Keratinocyte (primary cell): ENCODE measurements around the gene EYS. TPM values are rescaled to one million over a fixed set of nuclear protein-coding genes. Genes with fewer than 3 reads are reported as not detected.

Source experiments
- DNase-seq: peaks from one replicate; pipeline ENCODE4 v3.0.0-alpha.2; 2011; ENCODE audit warnings: low read depth, missing footprints, low spot score
- FAIRE-seq: peaks from 2 replicates; lab custom pipeline; 2011; peaks lifted over from hg19 to GRCh38; lab: Jason Lieb, UNC
- H2AFZ ChIP-seq: 2 replicates; pipeline ENCODE4 v1.6.0; 2012; ENCODE audit warnings: low read length, control low read depth, inconsistent platforms; ENCODE audit not compliant: control insufficient read depth
- H3K27ac ChIP-seq: 2 replicates; pipeline ENCODE4 v1.5.1; 2011; ENCODE audit warnings: low read length; ENCODE audit not compliant: control insufficient read depth, insufficient read depth
- H3K27me3 ChIP-seq: 3 replicates; pipeline ENCODE4 v1.6.0; 2011; ENCODE audit warnings: low read length; ENCODE audit not compliant: control insufficient read depth, insufficient read depth; ENCODE audit errors: extremely low read depth
- H3K36me3 ChIP-seq, 2 experiments: 2 replicates in 1 of 2; 3 replicates in 1 of 2; pipeline ENCODE4 v1.5.1; 2011; ENCODE audit warnings: low read length in 2 of 2, mild to moderate bottlenecking in 1 of 2; ENCODE audit not compliant: control insufficient read depth in 2 of 2, insufficient read depth in 2 of 2; ENCODE audit errors: extremely low read depth in 1 of 2
- H3K4me1 ChIP-seq: 3 replicates; pipeline ENCODE4 v1.5.1; 2011; ENCODE audit warnings: low read length; ENCODE audit not compliant: control insufficient read depth, insufficient read depth; ENCODE audit errors: extremely low read depth
- H3K4me2 ChIP-seq: 3 replicates; pipeline ENCODE4 v1.6.0; 2011; ENCODE audit warnings: low read depth, low read length; ENCODE audit not compliant: control insufficient read depth, insufficient read depth; ENCODE audit errors: extremely low read depth
- H3K4me3 ChIP-seq, 3 experiments: fragments of 200-600 bp in 1 of 3; sonication (generic) in 1 of 3; 2 replicates in 2 of 3; 3 replicates in 1 of 3; pipeline ENCODE4 v1.5.1; 2011 to 2016; ENCODE audit warnings: low read length in 3 of 3, mild to moderate bottlenecking in 3 of 3, control low read depth in 2 of 3, inconsistent platforms in 1 of 3, low read depth in 1 of 3, mixed read lengths in 1 of 3, mixed run types in 1 of 3, moderate library complexity in 1 of 3; ENCODE audit not compliant: control insufficient read depth in 2 of 3, insufficient read depth in 2 of 3; ENCODE audit errors: extremely low read depth in 1 of 3
- H3K79me2 ChIP-seq: 2 replicates; pipeline ENCODE4 v1.6.0; 2012; ENCODE audit warnings: low read length; ENCODE audit not compliant: control insufficient read depth, insufficient read depth
- H3K9ac ChIP-seq: 3 replicates; pipeline ENCODE4 v1.6.0; 2011; ENCODE audit warnings: low read length; ENCODE audit not compliant: control insufficient read depth, insufficient read depth; ENCODE audit errors: extremely low read depth
- H3K9me1 ChIP-seq: 3 replicates; pipeline ENCODE4 v1.6.0; 2011; ENCODE audit warnings: low read length; ENCODE audit not compliant: control insufficient read depth, insufficient read depth; ENCODE audit errors: extremely low read depth
- H3K9me3 ChIP-seq: 2 replicates; pipeline ENCODE4 v1.5.1; 2012; ENCODE audit warnings: low read depth, low read length; ENCODE audit not compliant: control insufficient read depth
- H4K20me1 ChIP-seq: 3 replicates; pipeline ENCODE4 v1.6.0; 2011; ENCODE audit warnings: low read length; ENCODE audit not compliant: control insufficient read depth, insufficient read depth; ENCODE audit errors: extremely low read depth
- CTCF ChIP-seq, 3 experiments: IDR thresholded peaks in 1 of 3; conservative IDR thresholded peaks in 1 of 3; optimal IDR thresholded peaks in 1 of 3; 2 replicates in 2 of 3; 3 replicates in 1 of 3; pipeline versions ENCODE3 to v1.5.1; 2011; ENCODE audit warnings: low read length in 3 of 3, mild to moderate bottlenecking in 3 of 3, moderate library complexity in 2 of 3, control low read depth in 1 of 3, inconsistent platforms in 1 of 3; ENCODE audit not compliant: insufficient read depth in 2 of 3; ENCODE audit errors: extremely low read depth in 1 of 3
- EZH2 ChIP-seq: IDR thresholded peaks from one replicate; pipeline ENCODE4 v1.6.1; 2012; ENCODE audit warnings: inconsistent platforms, mild to moderate bottlenecking, low read length, moderate library complexity
- dilution Hi-C: fragments of 300-500 bp; cut with MboI; formaldehyde crosslinking; loops from one replicate; pipeline ENCODE4 v1.7.0; 2020; ENCODE audit warnings: low sequenced_read_pairs; ENCODE audit not compliant: extremely low pct_ligation_motif_present
- polyA plus RNA-seq, 5 experiments: library from polyadenylated mRNA; depleted of rRNA in 3 of 5; stranded (reverse) in 3 of 5; stranded (forward) in 1 of 5; unstranded in 1 of 5; fragments of >200 nt; gene quantifications; 1 replicate in 1 of 5; 2 replicates in 3 of 5; 3 replicates in 1 of 5; pipeline versions ENCODE4 v1.2.1 to v1.2.3, GENCODE V29; 2011 to 2012; ENCODE audit warnings: missing spikeins in 2 of 5, low read depth in 1 of 5, low replicate concordance in 1 of 5

The EYS gene
- polyA plus RNA-seq, 1 donor (not counting 4 experiments of a cell fraction or from before 2014, with no cell fraction given) = 0.34 TPM

GRCh38 chr6:64714073-64714472 lies 993.0 kb downstream of the EYS start:
- DNase-seq = no peak
- dilution Hi-C loops = no loop called here

DNA sequence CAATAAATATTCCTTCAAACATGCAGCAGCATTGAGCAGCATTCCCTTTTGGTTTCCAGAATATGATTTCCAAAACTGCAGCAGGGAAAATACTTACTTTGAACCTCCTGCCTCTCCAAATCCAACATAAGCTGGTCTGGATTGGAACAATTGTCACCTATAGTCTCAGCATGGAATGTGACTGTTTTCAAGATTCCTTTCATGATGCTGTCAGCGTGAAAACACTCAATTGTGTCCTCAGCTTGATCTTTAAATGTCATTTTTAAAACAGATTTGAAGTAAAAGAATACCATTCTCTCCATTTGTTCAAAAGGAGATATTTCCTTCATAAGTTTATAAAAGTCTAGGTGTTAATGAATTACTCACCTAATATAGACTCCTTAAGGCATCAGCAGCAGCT lies 993.9 kb downstream of the EYS start:
- no peak for TF ChIP-seq CTCF (optimal IDR thresholded peaks at IDR 0.05 in 1 of 3, IDR thresholded peaks at IDR 0.05 in 1 of 3, conservative IDR thresholded peaks at IDR 0.05 in 1 of 3; ENCODE audit: extremely low read depth in 1 of 3, insufficient read depth in 2 of 3, low read length in 3 of 3)
- TF ChIP-seq EZH2 = no peak
- no peaks in the 10 kb centered on the region for H3K27me3 ChIP-seq
- no peak for DNase-seq

More at GRCh38 chr6:64714073-64714472, 993.0 kb downstream of the EYS start:
- Histone ChIP-seq H2AFZ (no peak overlapping the region), H3K36me3 (no peaks in the 10 kb centered on the region), H3K4me2 (no peak overlapping the region), H3K27me3 (no peaks in the 10 kb centered on the region), H3K9me3 (no peaks in the 10 kb centered on the region), H3K27ac (no peak overlapping the region), H3K9ac (no peak overlapping the region), H4K20me1 (no peaks in the 10 kb centered on the region), H3K9me1 (no peaks in the 10 kb centered on the region), H3K4me3 (no peak overlapping the region), H3K4me1 (no peaks in the 10 kb centered on the region), H3K79me2 (no peaks in the 10 kb centered on the region)
- FAIRE-seq = no peak
- TF ChIP-seq EZH2 (no peak), CTCF (optimal IDR thresholded peaks at IDR 0.05 in 1 of 3, IDR thresholded peaks at IDR 0.05 in 1 of 3, conservative IDR thresholded peaks at IDR 0.05 in 1 of 3; ENCODE audit: extremely low read depth in 1 of 3, insufficient read depth in 2 of 3, low read length in 3 of 3) (no peak)

More for the DNA sequence above, 993.9 kb downstream of the EYS start:
- Histone ChIP-seq H3K9ac (no peak overlapping the region), H3K4me1 (no peaks in the 10 kb centered on the region), H3K79me2 (no peaks in the 10 kb centered on the region), H2AFZ (no peak overlapping the region), H3K9me1 (no peaks in the 10 kb centered on the region), H3K36me3 (no peaks in the 10 kb centered on the region), H3K4me3 (no peak overlapping the region), H4K20me1 (no peaks in the 10 kb centered on the region), H3K9me3 (no peaks in the 10 kb centered on the region), H3K27ac (no peak overlapping the region), H3K4me2 (no peak overlapping the region)
- dilution Hi-C loops = no loop called here
- no peak for FAIRE-seq
